SK-N-MC (cell line): ENCODE data around the gene MAP7.

Experiments
- EZH2 ChIP-seq: fragments of 200-600 bp; sonication (generic); IDR thresholded peaks from one replicate; pipeline ENCODE4 v1.6.1; 2017; ENCODE audit warnings: antibody characterized with exemption
- POLR2AphosphoS5 ChIP-seq: IDR thresholded peaks from 2 replicates; pipeline ENCODE4 v1.6.1; 2012; ENCODE audit warnings: mild to moderate bottlenecking, low read depth, low read length, borderline replicate concordance

DNA sequence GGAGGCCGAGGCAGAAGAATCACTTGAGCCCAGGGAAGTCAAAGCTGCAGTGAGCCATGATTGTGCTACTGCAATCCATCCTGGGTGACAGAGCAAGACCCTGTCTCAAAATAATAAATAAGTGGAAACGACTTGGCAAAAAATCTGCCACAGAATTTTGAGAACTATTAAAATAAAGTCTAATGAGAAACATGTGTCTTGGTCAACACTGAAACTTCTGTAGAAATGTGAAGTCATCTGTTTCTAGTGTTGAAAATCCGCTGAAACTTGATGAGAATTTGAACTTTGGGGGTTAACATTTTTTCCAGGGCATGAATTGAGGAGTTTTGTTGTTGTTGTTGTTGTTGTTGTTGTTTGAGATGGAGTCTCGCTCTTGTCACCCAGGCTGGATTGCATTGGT, 231.5 kb downstream of the MAP7 start:
- TF ChIP-seq POLR2AphosphoS5 (no peak), EZH2 (no peak)
